ENCODE measurements around the gene TMEM150B. TPM values are rescaled to one million over a fixed set of nuclear protein-coding genes. Genes with fewer than 3 reads are reported as not detected.

Gene TMEM150B
- total RNA-seq, 1 donor from 2014 or later, result not detected

- Histone ChIP-seq H3K4me1 (peaks cover 25% of the 10 kb centered on the region), H3K4me3 (peak within 1 kb of the TSS; percentile 20 to 38), H3K36me3 (no peaks in the 10 kb centered on the region), H3K27me3 (peaks cover 15% of the 10 kb centered on the region), H3K9me3 (no peaks in the 10 kb centered on the region), H3K27ac (no peak within 1 kb of the TSS)
- intact Hi-C loops (cut with DNase I), result loop anchor here (10.0 kb wide), 1 partner anchor 66 kb away; no protein-coding TSS in a partner anchor
- TF ChIP-seq, protein P1, sequence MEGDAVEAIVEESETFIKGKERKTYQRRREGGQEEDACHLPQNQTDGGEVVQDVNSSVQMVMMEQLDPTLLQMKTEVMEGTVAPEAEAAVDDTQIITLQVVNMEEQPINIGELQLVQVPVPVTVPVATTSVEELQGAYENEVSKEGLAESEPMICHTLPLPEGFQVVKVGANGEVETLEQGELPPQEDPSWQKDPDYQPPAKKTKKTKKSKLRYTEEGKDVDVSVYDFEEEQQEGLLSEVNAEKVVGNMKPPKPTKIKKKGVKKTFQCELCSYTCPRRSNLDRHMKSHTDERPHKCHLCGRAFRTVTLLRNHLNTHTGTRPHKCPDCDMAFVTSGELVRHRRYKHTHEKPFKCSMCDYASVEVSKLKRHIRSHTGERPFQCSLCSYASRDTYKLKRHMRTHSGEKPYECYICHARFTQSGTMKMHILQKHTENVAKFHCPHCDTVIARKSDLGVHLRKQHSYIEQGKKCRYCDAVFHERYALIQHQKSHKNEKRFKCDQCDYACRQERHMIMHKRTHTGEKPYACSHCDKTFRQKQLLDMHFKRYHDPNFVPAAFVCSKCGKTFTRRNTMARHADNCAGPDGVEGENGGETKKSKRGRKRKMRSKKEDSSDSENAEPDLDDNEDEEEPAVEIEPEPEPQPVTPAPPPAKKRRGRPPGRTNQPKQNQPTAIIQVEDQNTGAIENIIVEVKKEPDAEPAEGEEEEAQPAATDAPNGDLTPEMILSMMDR (IDR thresholded peaks at IDR 0.05), result no peak
- TF ChIP-seq POLR2AphosphoS5 (IDR thresholded peaks at IDR 0.05; ENCODE audit: insufficient read depth in 1 of 2, low read depth in 1 of 2), result no peak
- no peak for TF ChIP-seq POLR2A (IDR thresholded peaks at IDR 0.05)
- DNase-seq (ENCODE audit: extremely low spot score in 2 of 2), result no peak
Measured at GRCh38 chr19:55370305-55370988, 45.3 kb upstream of the TMEM150B start, which contains the start of gene IL11. Gene IL11 (minus strand): TSS chr19:55370463. CDS start chr19:55370310, 153 bp downstream.

- Histone ChIP-seq H3K4me3 (peak overlapping the region; percentile 20 to 38), H3K27ac (no peak overlapping the region), H3K9me3 (no peaks in the 10 kb centered on the region), H3K4me1 (peaks cover 25% of the 10 kb centered on the region), H3K27me3 (peaks cover 15% of the 10 kb centered on the region), H3K36me3 (no peaks in the 10 kb centered on the region)
- no peak for TF ChIP-seq POLR2AphosphoS5 (IDR thresholded peaks at IDR 0.05; ENCODE audit: insufficient read depth in 1 of 2, low read depth in 1 of 2)
- no peak for TF ChIP-seq POLR2A (IDR thresholded peaks at IDR 0.05)
- TF ChIP-seq, protein P1 (IDR thresholded peaks at IDR 0.05), result no peak
- intact Hi-C loops (cut with DNase I), result loop anchor here (10.0 kb wide), 1 partner anchor 65 kb away; no protein-coding TSS in a partner anchor
- no peak for DNase-seq (ENCODE audit: extremely low spot score in 2 of 2)
Measured at GRCh38 chr19:55369653-55370304, 44.6 kb upstream of the TMEM150B start.

DNA sequence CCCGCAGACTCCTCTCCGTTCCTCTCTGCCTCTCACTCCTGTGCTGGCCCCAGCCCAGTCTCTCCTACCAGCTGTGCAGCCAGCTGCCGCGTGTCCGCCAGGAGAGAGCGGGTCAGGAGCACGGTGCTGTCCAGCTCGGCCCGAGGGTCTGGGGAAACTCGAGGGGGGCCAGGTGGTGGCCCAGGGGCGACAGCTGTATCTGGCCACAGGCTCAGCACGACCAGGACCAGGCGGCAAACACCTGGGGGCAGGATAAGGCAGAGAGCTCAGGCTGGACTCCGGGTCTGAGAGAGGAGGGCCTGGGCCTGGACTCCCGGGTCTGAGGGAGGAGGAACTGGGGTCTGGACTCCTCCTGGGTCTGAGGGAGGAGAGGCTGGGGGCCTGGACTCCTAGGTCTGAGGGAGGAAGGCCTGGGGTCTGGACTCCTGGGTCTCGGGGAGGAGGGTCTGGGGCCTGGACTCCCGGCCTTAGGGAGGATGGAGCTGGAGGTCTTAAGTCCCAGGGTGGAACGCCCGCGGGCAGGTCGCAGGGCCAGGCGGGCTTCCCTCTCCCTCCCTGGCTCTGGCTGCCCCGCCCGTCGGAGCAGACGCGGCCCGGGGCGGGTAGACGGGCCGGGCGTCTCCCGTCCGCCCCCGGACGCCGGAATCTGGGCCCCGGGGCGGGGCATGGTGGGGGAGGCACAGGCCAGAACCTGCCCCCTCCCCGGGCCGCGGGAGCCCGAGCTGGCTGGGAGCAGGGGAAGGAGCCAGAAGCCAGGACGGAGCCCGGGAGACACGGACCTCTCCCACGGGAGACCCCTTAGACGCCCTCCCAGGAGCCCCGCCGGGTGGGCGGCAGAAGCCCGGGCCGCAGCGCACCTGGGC lies 43.8 kb upstream of the TMEM150B start:
- no peak overlapping the region for H3K27ac ChIP-seq
- H3K9me3 ChIP-seq, result no peaks in the 10 kb centered on the region
- intact Hi-C loops (cut with DNase I), result no loop called here
- DNase-seq (ENCODE audit: extremely low spot score in 2 of 2), result no peak
- H3K36me3 ChIP-seq, result no peaks in the 10 kb centered on the region
- no peak for TF ChIP-seq POLR2AphosphoS5 (IDR thresholded peaks at IDR 0.05; ENCODE audit: insufficient read depth in 1 of 2, low read depth in 1 of 2)
- TF ChIP-seq, protein P1 (IDR thresholded peaks at IDR 0.05), result no peak
- peaks cover 18% of the 10 kb centered on the region for H3K4me1 ChIP-seq
- H3K27me3 ChIP-seq, result peaks cover 15% of the 10 kb centered on the region
- H3K4me3 ChIP-seq, result peak overlapping the region in 1 of 2 donors; percentile 38

DNA sequence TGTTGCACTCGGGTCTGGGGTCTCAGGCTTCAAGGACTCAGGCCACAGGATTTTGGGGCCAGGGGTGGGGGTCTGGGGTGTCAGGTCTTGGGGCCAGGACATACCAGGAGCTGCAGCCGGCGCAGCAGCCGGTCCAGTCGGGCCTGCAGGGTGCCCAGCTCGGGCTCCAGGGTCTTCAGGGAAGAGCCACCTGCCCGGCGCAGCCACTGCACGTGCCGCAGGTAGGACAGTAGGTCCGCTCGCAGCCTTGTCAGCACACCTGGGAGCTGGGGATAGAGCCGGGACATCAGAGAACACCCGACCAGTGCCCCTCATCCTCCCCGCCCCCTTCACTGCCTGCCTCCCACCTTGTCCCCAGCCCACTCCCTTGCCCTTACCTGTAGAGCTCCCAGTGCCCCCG lies 43.0 kb upstream of the TMEM150B start:
- Histone ChIP-seq H3K27ac (no peak overlapping the region), H3K36me3 (no peaks in the 10 kb centered on the region), H3K27me3 (peaks cover 15% of the 10 kb centered on the region), H3K4me1 (peaks cover 17% of the 10 kb centered on the region), H3K9me3 (no peaks in the 10 kb centered on the region), H3K4me3 (no peak overlapping the region)
- TF ChIP-seq POLR2A (IDR thresholded peaks at IDR 0.05) (no peak), POLR2AphosphoS5 (IDR thresholded peaks at IDR 0.05; ENCODE audit: insufficient read depth in 1 of 2, low read depth in 1 of 2) (no peak)
- TF ChIP-seq, protein P1 (IDR thresholded peaks at IDR 0.05), result no peak
- intact Hi-C loops (cut with DNase I), result no loop called here
- no peak for DNase-seq (ENCODE audit: extremely low spot score in 2 of 2)
